ENCODE measurements around the gene SH3RF1.

Gene SH3RF1

DNA sequence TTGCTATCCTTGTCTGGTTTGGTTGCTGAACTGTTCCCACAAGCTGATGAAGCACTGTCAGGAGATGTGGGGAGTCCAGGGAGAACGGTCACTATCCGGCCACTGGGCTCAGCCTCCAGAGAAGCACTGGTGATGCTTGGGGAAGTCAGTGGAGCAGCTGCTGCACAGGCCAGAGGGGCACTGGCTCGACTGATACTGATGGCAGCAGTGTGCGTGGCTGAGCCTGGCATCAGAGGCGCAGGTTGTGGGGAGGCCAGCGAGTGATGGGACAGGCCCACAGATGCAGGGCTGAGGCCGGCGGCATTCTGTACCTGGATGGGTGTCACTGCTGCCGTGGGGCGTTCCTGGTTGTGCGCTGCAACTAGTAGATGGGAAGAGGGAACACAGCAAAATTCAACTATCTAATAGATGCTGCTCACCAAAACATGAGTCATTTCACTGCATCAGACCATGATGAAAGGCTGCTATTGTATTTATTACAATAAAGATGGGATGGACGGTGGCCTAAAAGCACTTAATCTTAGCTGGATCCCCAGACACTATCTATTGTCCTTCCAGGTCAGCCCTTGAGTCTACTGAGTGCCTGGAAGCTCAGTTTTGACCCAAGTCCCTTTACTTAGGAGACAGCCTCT, 154.4 kb downstream of the SH3RF1 start:
- DNase-seq (ENCODE audit: extremely low read depth, insufficient read length): no peak
- Histone ChIP-seq H3K4me3 (replicated peaks; ENCODE audit: low read depth, low read length) (no peak overlapping the region), H3K27me3 (replicated peaks; ENCODE audit: control insufficient read depth, insufficient read depth, low read length) (no peaks in the 10 kb centered on the region), H3K36me3 (ENCODE audit: control insufficient read depth, insufficient read depth, low read length) (peaks cover 6% of the 10 kb centered on the region)
- TF ChIP-seq, protein P1, sequence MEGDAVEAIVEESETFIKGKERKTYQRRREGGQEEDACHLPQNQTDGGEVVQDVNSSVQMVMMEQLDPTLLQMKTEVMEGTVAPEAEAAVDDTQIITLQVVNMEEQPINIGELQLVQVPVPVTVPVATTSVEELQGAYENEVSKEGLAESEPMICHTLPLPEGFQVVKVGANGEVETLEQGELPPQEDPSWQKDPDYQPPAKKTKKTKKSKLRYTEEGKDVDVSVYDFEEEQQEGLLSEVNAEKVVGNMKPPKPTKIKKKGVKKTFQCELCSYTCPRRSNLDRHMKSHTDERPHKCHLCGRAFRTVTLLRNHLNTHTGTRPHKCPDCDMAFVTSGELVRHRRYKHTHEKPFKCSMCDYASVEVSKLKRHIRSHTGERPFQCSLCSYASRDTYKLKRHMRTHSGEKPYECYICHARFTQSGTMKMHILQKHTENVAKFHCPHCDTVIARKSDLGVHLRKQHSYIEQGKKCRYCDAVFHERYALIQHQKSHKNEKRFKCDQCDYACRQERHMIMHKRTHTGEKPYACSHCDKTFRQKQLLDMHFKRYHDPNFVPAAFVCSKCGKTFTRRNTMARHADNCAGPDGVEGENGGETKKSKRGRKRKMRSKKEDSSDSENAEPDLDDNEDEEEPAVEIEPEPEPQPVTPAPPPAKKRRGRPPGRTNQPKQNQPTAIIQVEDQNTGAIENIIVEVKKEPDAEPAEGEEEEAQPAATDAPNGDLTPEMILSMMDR (IDR thresholded peaks at IDR 0.05; ENCODE audit: insufficient read depth, low read length, poor library complexity, severe bottlenecking): no peak

DNA sequence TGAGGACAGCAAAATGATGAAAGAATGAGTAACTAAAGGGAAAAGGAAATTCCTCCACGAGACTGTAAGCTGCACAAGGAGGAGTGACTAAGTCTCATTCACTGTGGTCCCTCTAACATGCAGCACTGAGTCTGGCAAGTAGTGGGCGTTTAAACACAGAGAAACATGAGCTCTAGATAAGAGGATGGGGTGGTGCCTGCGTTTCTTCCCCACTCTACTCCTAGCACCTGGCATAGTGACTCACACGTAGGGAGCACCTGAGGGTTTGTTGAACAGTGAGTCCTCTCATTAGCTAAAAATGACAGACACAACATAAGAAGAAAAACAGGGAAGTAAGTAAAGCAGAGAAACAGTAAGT, 154.9 kb downstream of the SH3RF1 start:
- TF ChIP-seq, protein P1 (IDR thresholded peaks at IDR 0.05; ENCODE audit: insufficient read depth, low read length, poor library complexity, severe bottlenecking): no peak
- peaks cover 6% of the 10 kb centered on the region for H3K36me3 ChIP-seq (ENCODE audit: control insufficient read depth, insufficient read depth, low read length)
- no peak overlapping the region for H3K4me3 ChIP-seq (replicated peaks; ENCODE audit: low read depth, low read length)
- no peaks in the 10 kb centered on the region for H3K27me3 ChIP-seq (replicated peaks; ENCODE audit: control insufficient read depth, insufficient read depth, low read length)
- DNase-seq (ENCODE audit: extremely low read depth, insufficient read length): no peak

- Histone ChIP-seq H3K36me3 (ENCODE audit: control insufficient read depth, insufficient read depth, low read length) (peaks cover 6% of the 10 kb centered on the region), H3K27me3 (replicated peaks; ENCODE audit: control insufficient read depth, insufficient read depth, low read length) (no peaks in the 10 kb centered on the region), H3K4me3 (replicated peaks; ENCODE audit: low read depth, low read length) (no peak overlapping the region)
- no peak for DNase-seq (ENCODE audit: extremely low read depth, insufficient read length)
- TF ChIP-seq, protein P1 (IDR thresholded peaks at IDR 0.05; ENCODE audit: insufficient read depth, low read length, poor library complexity, severe bottlenecking): no peak
These were observed 155.4 kb downstream of the SH3RF1 start for GRCh38 chr4:169115144-169115896.

DNA sequence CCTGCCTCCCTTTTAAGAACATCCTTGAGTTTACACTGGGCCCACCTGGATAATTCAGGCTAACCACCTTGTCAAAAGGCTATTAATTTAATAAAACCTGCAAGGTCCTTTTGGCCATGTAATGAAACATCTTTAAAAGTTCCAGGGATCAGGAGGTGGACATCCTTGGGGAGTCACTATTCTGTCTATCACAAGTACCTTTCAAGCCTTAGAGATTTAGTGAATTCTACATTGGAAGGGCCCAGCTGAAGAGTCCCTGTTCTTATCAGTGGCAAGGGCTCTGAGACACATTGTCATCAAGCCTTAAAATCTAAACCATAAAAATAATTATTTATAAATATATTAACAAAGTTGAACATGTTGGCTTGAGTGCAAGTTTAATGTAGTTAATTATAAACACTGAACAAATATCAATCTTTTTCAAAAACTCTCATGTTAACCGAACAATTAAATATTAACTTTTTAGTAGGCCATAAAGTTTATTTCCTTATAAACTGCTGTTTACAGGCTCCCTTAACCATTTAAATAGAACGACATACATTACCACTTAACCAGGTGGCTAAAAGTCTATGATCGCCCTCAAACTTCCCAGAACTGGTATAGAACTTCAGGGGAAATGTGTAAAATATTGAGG, 156.3 kb downstream of the SH3RF1 start:
- peaks cover 6% of the 10 kb centered on the region for H3K36me3 ChIP-seq (ENCODE audit: control insufficient read depth, insufficient read depth, low read length)
- H3K27me3 ChIP-seq (replicated peaks; ENCODE audit: control insufficient read depth, insufficient read depth, low read length): no peaks in the 10 kb centered on the region

DNA sequence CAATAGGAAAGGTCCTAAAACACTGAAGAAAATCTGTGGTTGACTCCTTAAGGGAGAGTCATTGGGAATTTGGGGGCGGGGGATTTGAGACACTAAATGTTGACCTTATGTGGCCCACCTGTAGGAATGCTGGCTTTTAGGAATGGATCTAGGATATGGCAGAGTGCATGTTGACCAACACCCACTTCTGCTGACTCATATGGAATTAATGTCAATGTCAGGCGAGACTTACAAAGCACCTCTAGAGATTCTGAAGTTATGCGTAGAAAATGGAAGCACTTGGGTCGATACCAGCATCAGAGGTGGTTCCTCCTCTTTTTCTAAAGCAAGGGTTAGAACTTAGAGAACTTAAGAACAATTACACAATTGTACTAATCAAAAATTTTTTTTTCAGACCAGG, 160.1 kb downstream of the SH3RF1 start:
- H3K36me3 ChIP-seq (ENCODE audit: control insufficient read depth, insufficient read depth, low read length): peaks cover 4% of the 10 kb centered on the region
- TF ChIP-seq, protein P1 (IDR thresholded peaks at IDR 0.05; ENCODE audit: insufficient read depth, low read length, poor library complexity, severe bottlenecking): no peak

More for the DNA sequence above, 156.3 kb downstream of the SH3RF1 start:
- H3K4me3 ChIP-seq (replicated peaks; ENCODE audit: low read depth, low read length): no peak overlapping the region
- TF ChIP-seq, protein P1 (IDR thresholded peaks at IDR 0.05; ENCODE audit: insufficient read depth, low read length, poor library complexity, severe bottlenecking): no peak
- DNase-seq (ENCODE audit: extremely low read depth, insufficient read length): no peak

More for the DNA sequence above, 160.1 kb downstream of the SH3RF1 start:
- no peaks in the 10 kb centered on the region for H3K27me3 ChIP-seq (replicated peaks; ENCODE audit: control insufficient read depth, insufficient read depth, low read length)
- DNase-seq (ENCODE audit: extremely low read depth, insufficient read length): no peak
- no peak overlapping the region for H3K4me3 ChIP-seq (replicated peaks; ENCODE audit: low read depth, low read length)
